Fibroblast of peridontal ligament (primary cell): ENCODE results near the gene MAD2L1BP.
"Not testable (repeated sequence)": the region's sequence is repeated elsewhere in the genome, so short reads cannot be mapped to it uniquely, and the experiment has no call there.

Experiments
- DNase-seq: peaks from one replicate; pipeline ENCODE4 v3.0.0-alpha.2; 2010; ENCODE audit errors: extremely low read depth

MAD2L1BP gene

DNA sequence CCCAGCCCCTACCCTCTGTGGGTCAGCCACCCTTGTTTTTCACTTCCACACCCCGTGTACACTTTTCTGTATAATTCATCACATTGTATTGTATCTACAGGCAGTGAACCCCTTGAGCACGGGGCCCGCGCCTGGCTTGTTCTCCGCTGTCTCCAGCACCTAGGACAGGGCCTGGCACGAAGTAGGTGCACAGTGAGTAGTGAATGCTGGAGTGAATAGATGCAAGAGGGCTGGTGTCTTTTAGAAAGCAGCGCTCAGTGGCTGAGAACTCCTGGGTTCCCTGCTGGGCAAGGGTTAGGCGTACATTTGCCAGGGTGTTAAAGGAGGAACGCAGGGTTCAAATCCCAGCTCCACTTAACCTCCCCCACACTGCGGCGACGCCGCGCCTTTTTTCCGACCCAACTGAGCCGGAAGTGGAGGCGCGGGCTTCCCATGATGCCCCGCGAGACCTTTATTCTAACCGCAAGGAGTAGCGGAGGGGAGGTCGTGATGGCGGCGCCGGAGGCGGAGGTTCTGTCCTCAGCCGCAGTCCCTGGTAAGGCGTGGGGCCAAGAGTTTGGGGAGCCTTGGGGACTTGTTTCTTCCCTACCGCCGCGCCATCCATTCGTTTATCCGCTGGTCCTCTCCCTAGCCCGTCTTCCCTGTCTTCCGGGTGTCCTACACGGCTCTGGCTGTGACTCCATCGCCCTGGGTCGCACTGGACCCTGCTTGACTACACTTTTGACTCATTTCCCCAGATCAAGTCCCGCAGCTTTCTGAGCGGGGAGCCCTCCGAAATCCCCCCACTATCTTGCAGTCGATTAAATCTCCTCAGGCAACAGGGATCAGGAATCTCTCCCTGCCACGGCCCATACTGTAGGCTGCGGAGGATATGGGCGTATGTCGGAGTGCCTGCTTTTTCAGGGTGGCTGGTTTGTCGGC is at the start of gene MAD2L1BP:
Gene MAD2L1BP (plus strand): TSS at position 454 of the 921 bp plus-strand sequence. CDS start 36 bp downstream, at position 490.
- peak; percentile 58 for DNase-seq

DNA sequence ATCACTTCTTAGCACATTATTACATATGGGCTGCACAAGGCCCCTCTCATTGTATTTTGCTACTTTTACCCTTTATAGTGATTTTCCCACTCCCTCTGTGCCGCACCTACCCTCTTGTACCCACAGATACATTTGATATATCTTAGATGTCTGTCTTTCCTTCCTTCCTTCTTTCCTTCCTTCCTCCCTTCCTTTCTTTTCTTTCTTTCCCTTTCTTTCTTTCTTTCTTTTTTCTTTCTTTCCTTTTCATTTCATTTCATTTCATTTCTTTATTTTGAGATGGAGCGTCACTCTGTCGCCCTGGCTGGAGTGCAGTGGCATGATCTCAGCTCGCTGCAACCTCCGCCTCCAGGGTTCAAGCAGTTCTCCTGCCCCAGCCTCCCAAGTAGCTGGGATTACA is 47.4 kb upstream of the MAD2L1BP start:
- no peak for DNase-seq

GRCh38 chr6:43589564-43589963 is 46.1 kb upstream of the MAD2L1BP start:
- not testable (repeated sequence) for DNase-seq

GRCh38 chr6:43593938-43594337 is 41.7 kb upstream of the MAD2L1BP start:
- DNase-seq: peak; percentile 21

GRCh38 chr6:43600595-43600994 is 35.0 kb upstream of the MAD2L1BP start:
- peak; percentile 64 for DNase-seq

DNA sequence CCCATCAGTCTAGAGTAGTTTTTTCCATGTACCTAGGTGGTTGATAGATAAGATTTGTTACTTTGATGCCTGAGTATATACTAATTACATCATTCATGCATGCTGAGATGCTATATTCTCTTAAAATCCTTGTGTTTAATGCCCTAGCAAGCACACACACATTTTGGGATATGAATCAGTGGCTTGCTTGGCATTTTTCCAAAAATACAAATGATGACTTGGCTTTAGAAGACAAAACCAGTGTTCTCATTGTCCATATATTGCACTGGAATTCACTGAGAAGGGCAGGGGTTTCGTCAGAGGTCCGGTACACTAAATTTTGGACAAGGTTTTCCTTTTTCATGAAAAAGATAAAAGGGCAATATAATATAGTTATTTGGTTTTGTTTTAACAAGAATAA is 31.5 kb upstream of the MAD2L1BP start:
- DNase-seq: peak; percentile 87

GRCh38 chr6:43606019-43606418 is 29.6 kb upstream of the MAD2L1BP start:
- no peak for DNase-seq

- peak; percentile 90 for DNase-seq
Measured at GRCh38 chr6:43608310-43608763, 27.3 kb upstream of the MAD2L1BP start.

- DNase-seq: no peak
Measured at GRCh38 chr6:43608807-43609206, 26.8 kb upstream of the MAD2L1BP start.

- no peak for DNase-seq
Measured at GRCh38 chr6:43609402-43609801, 26.2 kb upstream of the MAD2L1BP start.

DNA sequence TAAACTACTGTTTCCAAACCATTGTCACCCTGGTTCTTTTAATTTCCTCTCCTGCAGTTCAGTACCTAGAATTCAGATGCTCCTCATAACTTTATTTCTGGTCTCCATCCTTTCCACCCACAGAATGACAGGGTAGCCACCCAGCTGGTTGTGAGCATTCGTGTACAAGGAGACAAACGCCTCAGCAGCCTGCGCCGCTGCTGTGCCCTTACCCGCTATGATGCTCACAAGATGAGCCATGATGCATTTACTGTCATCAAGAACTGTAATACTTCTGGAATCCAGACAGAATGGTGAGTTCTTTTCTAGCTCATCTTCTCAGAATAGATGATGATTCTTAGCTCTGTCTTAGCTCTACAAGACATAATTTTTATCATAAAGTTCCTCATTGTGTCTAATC is 25.2 kb upstream of the MAD2L1BP start:
- no peak for DNase-seq

- no peak for DNase-seq
Measured at GRCh38 chr6:43613721-43614395, 21.8 kb upstream of the MAD2L1BP start.

DNA sequence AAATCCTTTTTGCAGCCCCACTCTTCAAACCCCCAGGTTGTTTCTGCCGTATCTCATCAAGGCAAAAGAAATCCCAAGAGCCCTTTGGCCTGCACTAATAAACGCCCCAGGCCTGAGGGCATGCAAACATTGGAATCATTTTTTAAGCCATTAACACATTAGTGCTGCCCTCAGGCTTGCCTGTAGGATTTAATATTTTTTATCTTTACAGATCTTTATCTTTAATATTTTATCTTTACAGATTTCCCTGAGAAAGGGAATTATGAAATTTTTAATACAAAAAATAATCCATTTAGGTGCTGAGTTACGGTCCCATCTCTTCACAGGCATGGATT is 21.3 kb upstream of the MAD2L1BP start:
- no peak for DNase-seq

DNA sequence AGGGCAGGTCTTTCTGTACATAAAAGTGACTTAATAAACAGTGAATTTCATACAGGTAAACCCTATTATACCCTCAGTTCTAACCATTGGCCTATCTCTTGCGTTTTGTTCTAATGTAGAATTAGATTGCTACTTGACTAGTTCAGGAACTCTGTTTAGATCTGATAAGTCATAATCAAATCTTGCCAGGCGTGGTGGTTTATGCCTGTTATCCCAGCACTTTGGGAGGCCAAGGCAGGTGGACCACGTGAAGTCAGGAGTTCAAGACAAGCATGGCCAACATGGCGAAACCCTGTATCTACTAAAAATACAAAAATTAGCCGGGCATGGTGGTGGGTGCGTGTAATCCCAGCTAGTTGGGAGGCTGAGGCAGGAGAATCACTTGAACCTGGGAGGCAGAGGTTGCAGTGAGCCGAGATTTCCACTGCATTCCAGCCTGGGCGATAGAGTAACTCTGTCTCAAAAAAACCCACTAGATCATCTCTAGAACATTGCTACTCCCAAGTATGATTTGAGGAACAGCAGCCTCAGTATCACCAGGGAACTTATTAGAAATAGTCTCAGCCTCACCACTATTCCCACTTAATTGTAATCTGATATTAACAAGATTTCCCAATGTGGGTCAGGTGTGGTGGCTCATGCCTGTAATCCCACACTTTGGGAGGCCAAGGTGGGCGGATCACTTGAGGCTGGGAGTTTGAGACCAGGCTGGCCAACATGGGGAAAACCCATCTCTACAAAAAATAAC is 18.7 kb upstream of the MAD2L1BP start:
- DNase-seq: no peak

- no peak for DNase-seq
Measured at GRCh38 chr6:43621078-43621835, 14.4 kb upstream of the MAD2L1BP start.

DNA sequence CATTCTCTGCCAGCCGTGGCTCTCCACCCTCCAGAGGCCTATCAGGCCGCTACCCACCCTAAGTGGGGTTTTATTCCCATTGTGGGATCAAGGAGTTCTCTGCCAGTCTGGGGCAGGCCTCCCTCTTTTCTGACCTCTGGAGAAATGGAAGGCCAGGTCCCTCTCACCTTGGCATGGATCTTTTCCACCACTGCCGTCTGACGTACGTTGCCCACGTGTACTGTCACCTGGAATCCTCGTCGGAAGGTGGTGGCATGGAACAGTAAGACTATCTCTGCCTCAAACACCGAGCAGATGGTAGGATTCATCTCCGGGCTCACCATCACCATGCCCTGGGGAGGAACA is 13.8 kb upstream of the MAD2L1BP start:
- DNase-seq: no peak

GRCh38 chr6:43622541-43622940 is 13.1 kb upstream of the MAD2L1BP start:
- DNase-seq: no peak

DNA sequence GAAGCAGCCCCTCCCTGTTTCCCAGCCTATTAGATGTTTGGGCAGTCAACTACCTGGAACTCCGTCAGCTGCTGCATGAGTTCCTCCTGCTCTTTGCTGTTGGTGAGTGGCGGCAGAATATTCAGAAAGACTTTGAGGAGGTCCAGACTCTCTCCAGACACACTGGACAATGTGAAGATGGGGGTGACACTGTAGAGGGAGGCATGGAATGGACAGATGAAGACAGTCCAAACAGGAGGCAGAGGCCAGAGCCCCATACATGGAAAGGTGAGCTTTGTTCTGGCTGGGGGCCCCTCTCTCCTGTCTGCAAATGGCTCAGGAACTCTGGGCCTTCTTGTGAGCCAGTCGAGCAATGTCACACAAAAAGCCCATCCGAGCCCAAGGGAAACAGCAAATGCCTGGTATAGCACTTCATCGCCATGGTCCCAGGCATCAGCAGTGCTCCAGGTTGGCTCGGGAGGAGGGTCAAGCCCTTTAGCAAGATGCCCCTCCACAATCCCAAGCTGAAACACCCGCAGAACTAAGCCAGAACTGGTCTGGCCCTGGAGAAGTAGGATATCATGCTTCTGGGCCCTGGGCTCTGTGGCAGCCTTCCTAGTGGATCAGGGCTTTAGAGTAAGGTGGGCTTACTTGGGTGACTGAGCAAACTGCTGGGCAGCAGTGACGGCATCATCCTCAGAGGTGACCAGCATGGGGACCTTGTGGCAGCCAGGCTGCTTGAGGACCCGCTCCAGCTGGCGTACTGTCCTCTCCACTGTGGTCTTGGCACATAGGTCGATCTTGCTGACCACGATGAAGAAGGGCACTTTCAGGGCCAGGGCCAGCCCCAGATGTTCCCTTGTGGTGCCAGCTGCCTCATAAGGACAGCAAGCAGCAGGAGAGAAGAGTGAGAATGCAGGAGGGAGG is 11.5 kb upstream of the MAD2L1BP start:
- DNase-seq: no peak

DNA sequence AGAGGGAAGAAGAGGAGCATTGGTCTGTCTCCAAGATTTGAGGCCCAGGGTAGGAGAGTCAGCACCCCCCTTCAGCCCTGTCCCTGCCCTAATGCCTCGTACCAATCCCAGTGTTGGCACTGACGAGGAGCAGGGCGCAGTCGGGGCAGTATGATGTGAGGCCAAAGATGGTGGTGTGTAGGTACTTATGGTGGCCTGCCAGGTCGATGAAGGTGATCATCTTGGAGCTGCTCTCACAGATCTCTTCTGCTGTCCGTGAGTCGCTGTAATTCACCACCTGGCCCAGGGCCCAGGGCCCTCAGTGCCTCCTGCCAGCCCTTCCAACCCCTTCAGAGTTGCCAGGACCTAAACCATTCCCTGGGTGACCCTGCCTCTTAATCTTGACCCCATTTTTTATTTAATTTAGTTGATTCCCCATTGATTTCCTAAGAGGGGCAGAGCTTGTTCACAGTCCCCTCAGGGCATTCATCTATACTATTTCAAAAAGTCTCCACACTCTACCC is 10.8 kb upstream of the MAD2L1BP start:
- no peak for DNase-seq

DNA sequence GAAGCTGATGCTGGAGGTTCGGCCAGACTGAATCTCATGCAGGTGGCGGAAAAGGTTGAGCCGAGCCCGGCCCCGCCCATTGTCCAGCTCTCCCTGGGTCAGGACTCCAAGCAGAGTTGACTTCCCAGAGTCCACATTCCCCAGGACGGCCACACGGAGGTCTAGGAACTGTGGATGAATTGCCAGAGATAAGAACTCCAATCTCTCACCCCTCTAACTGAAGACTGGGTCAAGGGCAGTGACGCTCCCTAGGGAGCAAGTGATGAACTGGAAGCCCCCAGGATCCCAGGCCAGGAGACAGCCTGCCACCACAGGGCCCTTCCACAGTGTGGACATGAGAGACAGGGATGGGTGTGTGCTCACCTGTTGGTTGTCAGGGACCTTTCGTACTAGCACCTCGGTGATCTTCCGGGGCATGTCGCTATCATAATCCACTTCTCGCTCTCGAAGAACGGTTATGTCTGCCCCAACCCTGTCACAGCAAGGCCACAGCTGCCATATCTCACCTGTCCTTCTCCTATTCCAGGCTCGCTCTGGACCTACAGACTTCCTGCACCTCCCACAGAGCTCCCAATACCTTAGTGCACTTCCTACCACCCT is 10.1 kb upstream of the MAD2L1BP start:
- no peak for DNase-seq
